Caco-2 (cell line): ENCODE data around the gene SLC38A10. TPM values are rescaled to one million over a fixed set of nuclear protein-coding genes. Genes with fewer than 3 reads are reported as not detected.

Experiments
- BruUV-seq: library from RNA; stranded (reverse); fragments of 400-500 nt; replicated peaks from 2 replicates; lab custom pipeline; 2021; lab: Mats Ljungman, UMichigan
- CTCF ChIA-PET: fragments of 300-600 bp; sonication (Branson Sonifier 250); formaldehyde crosslinking; loops from one replicate; lab custom pipeline; 2022; ENCODE audit warnings: antibody characterized with exemption; lab: Charles Lee
- POLR2A ChIA-PET: fragments of 300-600 bp; sonication (Branson Sonifier 250); formaldehyde crosslinking; loops from one replicate; lab custom pipeline; 2022; ENCODE audit warnings: antibody characterized with exemption; lab: Charles Lee
- DNase-seq, 2 experiments: peaks; one replicate each; pipeline versions ENCODE4 v3.0.0 to v3.0.0-alpha.2; 2020 to 2022
- H3K27me3 ChIP-seq: replicated peaks from 2 replicates; pipeline ENCODE4 v1.6.0; 2011; ENCODE audit warnings: low read length; ENCODE audit not compliant: control insufficient read depth, insufficient read depth
- H3K36me3 ChIP-seq: 2 replicates; pipeline ENCODE4 v1.5.1; 2011; ENCODE audit warnings: low read length; ENCODE audit not compliant: control insufficient read depth, insufficient read depth
- H3K4me1 ChIP-seq: fragments of 250-450 bp; sonication (Bioruptor Pico); 2 replicates; pipeline ENCODE4 v1.5.1; 2020; ENCODE audit warnings: mild to moderate bottlenecking
- H3K4me3 ChIP-seq: 2 replicates; pipeline ENCODE4 v1.5.1; 2011; ENCODE audit warnings: low read depth, mild to moderate bottlenecking, control low read depth, low read length
- H3K9me3 ChIP-seq: fragments of 250-450 bp; sonication (Bioruptor Pico); 2 replicates; pipeline ENCODE4 v1.5.1; 2020; ENCODE audit warnings: mild to moderate bottlenecking, moderate library complexity
- H3K27ac Mint-ChIP-seq: one replicate; pipeline ENCODE4 v1.8.0; 2022; ENCODE audit warnings: mixed read lengths; ENCODE audit not compliant: unreplicated experiment
- H3K27me3 Mint-ChIP-seq: one replicate; pipeline ENCODE4 v1.8.0; 2022; ENCODE audit warnings: mixed read lengths; ENCODE audit not compliant: insufficient read depth, unreplicated experiment
- H3K36me3 Mint-ChIP-seq: one replicate; pipeline ENCODE4 v1.8.0; 2022; ENCODE audit warnings: mild to moderate bottlenecking, mixed read lengths; ENCODE audit not compliant: insufficient read depth, unreplicated experiment
- H3K4me1 Mint-ChIP-seq: one replicate; pipeline ENCODE4 v1.8.0; 2022; ENCODE audit warnings: low read depth, mixed read lengths; ENCODE audit not compliant: unreplicated experiment
- H3K4me3 Mint-ChIP-seq: one replicate; pipeline ENCODE4 v1.8.0; 2022; ENCODE audit warnings: mild to moderate bottlenecking, moderate library complexity, mixed read lengths; ENCODE audit not compliant: unreplicated experiment
- H3K9me3 Mint-ChIP-seq: one replicate; pipeline ENCODE4 v1.8.0; 2022; ENCODE audit warnings: mixed read lengths; ENCODE audit not compliant: unreplicated experiment
- CTCF ChIP-seq, 2 experiments: fragments of 200-600 bp in 1 of 2; IDR thresholded peaks; 1 replicate in 1 of 2; 2 replicates in 1 of 2; pipeline versions ENCODE4 v1.5.1 to v1.8.0; 2011 to 2022; ENCODE audit warnings: antibody characterized with exemption in 1 of 2, control low read depth in 1 of 2, inconsistent platforms in 1 of 2, low read depth in 1 of 2, low read length in 1 of 2, mild to moderate bottlenecking in 1 of 2, moderate library complexity in 1 of 2; ENCODE audit not compliant: insufficient read depth in 1 of 2, severe bottlenecking in 1 of 2, unreplicated experiment in 1 of 2
- intact Hi-C: fragments of 100-400 bp; cut with micrococcal nuclease; formaldehyde crosslinking; loops from one replicate; pipeline ENCODE4 v1.10.0; 2022; ENCODE audit not compliant: unreplicated experiment
- total RNA-seq: library from RNA; stranded (reverse); gene quantifications from 2 replicates; pipeline ENCODE4 v1.2.3, GENCODE V29; 2022

SLC38A10 gene
- total RNA-seq, 1 experiment from 2014 or later = 137 TPM

- Mint-ChIP-seq H3K27me3 (no peaks in the 10 kb centered on the region), H3K4me3 (no peak overlapping the region), H3K36me3 (peaks cover 9% of the 10 kb centered on the region), H3K27ac (no peak overlapping the region), H3K9me3 (peaks cover 4% of the 10 kb centered on the region), H3K4me1 (peaks cover 12% of the 10 kb centered on the region)
- no peak overlapping the region for H3K4me3 ChIP-seq
- CTCF ChIA-PET = no interaction called here
- BruUV-seq = no TSS peak
- no peaks in the 10 kb centered on the region for H3K36me3 ChIP-seq
- H3K4me1 ChIP-seq = peaks cover 35% of the 10 kb centered on the region
- intact Hi-C loops = no loop called here
- DNase-seq = no peak
- H3K27me3 ChIP-seq = no peaks in the 10 kb centered on the region
- TF ChIP-seq CTCF (IDR thresholded peaks at IDR 0.05; ENCODE audit: insufficient read depth in 1 of 2, low read depth in 1 of 2, low read length in 1 of 2, severe bottlenecking in 1 of 2, unreplicated experiment in 1 of 2) = no peak
- POLR2A ChIA-PET = interaction anchor here (0.5 kb wide), 1 partner anchor 86 kb away, joined by 4 read pairs; no protein-coding TSS in a partner anchor
- H3K9me3 ChIP-seq = no peaks in the 10 kb centered on the region
Observed at GRCh38 chr17:81312624-81313325, 17.7 kb upstream of the SLC38A10 start.

- no peak for DNase-seq
- intact Hi-C loops = no loop called here
- Histone ChIP-seq H3K9me3 (no peaks in the 10 kb centered on the region), H3K27me3 (no peaks in the 10 kb centered on the region), H3K4me1 (peaks cover 35% of the 10 kb centered on the region), H3K4me3 (no peak overlapping the region), H3K36me3 (peaks cover 2% of the 10 kb centered on the region; the same call in 1 of the 2 replicates)
- Mint-ChIP-seq H3K4me3 (no peak overlapping the region), H3K36me3 (peaks cover 15% of the 10 kb centered on the region), H3K9me3 (peaks cover 9% of the 10 kb centered on the region), H3K27ac (no peak overlapping the region), H3K4me1 (peaks cover 17% of the 10 kb centered on the region), H3K27me3 (no peaks in the 10 kb centered on the region)
- BruUV-seq = no TSS peak
- CTCF ChIA-PET = interaction anchor here (1.1 kb wide), 1 partner anchor 11 kb away, joined by 5 read pairs; no protein-coding TSS in a partner anchor
- POLR2A ChIA-PET = no interaction called here
- no peak for TF ChIP-seq CTCF (IDR thresholded peaks at IDR 0.05; ENCODE audit: insufficient read depth in 1 of 2, low read depth in 1 of 2, low read length in 1 of 2, severe bottlenecking in 1 of 2, unreplicated experiment in 1 of 2)
Observed at GRCh38 chr17:81311946-81312345, 16.8 kb upstream of the SLC38A10 start.

- peaks cover 15% of the 10 kb centered on the region for H3K36me3 Mint-ChIP-seq
- H3K36me3 ChIP-seq = peaks cover 2% of the 10 kb centered on the region; the same call in 1 of the 2 replicates
- no peaks in the 10 kb centered on the region for H3K27me3 ChIP-seq
- no TSS peak for BruUV-seq
- intact Hi-C loops = no loop called here
- H3K27ac Mint-ChIP-seq = peak overlapping the region; percentile 98
- H3K27me3 Mint-ChIP-seq = no peaks in the 10 kb centered on the region
- POLR2A ChIA-PET = interaction anchor here (2.3 kb wide), 1 partner anchor 18 kb away, joined by 22 read pairs; no protein-coding TSS in a partner anchor
- peaks cover 9% of the 10 kb centered on the region for H3K9me3 Mint-ChIP-seq
- DNase-seq = no peak
- peaks cover 20% of the 10 kb centered on the region for H3K4me1 Mint-ChIP-seq
- no peak for TF ChIP-seq CTCF (IDR thresholded peaks at IDR 0.05; ENCODE audit: insufficient read depth in 1 of 2, low read depth in 1 of 2, low read length in 1 of 2, severe bottlenecking in 1 of 2, unreplicated experiment in 1 of 2)
- peak overlapping the region; percentile 76 for H3K4me3 Mint-ChIP-seq
- H3K4me1 ChIP-seq = peaks cover 37% of the 10 kb centered on the region
- H3K4me3 ChIP-seq = no peak overlapping the region
- CTCF ChIA-PET = interaction anchor here (1.1 to 3.5 kb wide), 4 partner anchors 12 to 84 kb away, joined by 5 to 82 read pairs (median 30); partner anchors contain the start of gene BAHCC1
- no peaks in the 10 kb centered on the region for H3K9me3 ChIP-seq
Observed at GRCh38 chr17:81310949-81311550, 15.9 kb upstream of the SLC38A10 start.
